Measurements from ENCODE around the gene MDN1.
"Not testable (repeated sequence)": the region's sequence is repeated elsewhere in the genome, so short reads cannot be mapped to it uniquely, and the experiment has no call there.

GRCh38 chr6:89783293-89783692 is 36.3 kb downstream of the MDN1 start:
- TF ChIP-seq, protein P1, sequence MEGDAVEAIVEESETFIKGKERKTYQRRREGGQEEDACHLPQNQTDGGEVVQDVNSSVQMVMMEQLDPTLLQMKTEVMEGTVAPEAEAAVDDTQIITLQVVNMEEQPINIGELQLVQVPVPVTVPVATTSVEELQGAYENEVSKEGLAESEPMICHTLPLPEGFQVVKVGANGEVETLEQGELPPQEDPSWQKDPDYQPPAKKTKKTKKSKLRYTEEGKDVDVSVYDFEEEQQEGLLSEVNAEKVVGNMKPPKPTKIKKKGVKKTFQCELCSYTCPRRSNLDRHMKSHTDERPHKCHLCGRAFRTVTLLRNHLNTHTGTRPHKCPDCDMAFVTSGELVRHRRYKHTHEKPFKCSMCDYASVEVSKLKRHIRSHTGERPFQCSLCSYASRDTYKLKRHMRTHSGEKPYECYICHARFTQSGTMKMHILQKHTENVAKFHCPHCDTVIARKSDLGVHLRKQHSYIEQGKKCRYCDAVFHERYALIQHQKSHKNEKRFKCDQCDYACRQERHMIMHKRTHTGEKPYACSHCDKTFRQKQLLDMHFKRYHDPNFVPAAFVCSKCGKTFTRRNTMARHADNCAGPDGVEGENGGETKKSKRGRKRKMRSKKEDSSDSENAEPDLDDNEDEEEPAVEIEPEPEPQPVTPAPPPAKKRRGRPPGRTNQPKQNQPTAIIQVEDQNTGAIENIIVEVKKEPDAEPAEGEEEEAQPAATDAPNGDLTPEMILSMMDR (conservative IDR thresholded peaks at IDR 0.05; ENCODE audit: low read depth, low read length), result not testable (repeated sequence)
- not testable (repeated sequence) for TF ChIP-seq EZH2 (IDR thresholded peaks at IDR 0.05; ENCODE audit: low read length, unreplicated experiment); EZH2phosphoT487 (IDR thresholded peaks at IDR 0.05; ENCODE audit: borderline replicate concordance, low read length)
